Vagina (tissue), 2 donors: ENCODE data around the gene RNF168.

Experiments
- POLR2A ChIP-seq, 2 donors: fragments of 450-650 bp; IDR thresholded peaks; one replicate each; pipeline ENCODE4 v1.6.1; 2017; ENCODE audit warnings: antibody characterized with exemption in 2 of 2, mild to moderate bottlenecking in 2 of 2, moderate library complexity in 2 of 2
- POLR2AphosphoS5 ChIP-seq, 2 donors: sonication (generic); formaldehyde crosslinking; IDR thresholded peaks; one replicate each; pipeline ENCODE4 v1.9.0; 2017; ENCODE audit warnings: antibody characterized with exemption in 2 of 2, mild to moderate bottlenecking in 2 of 2, low read depth in 1 of 2; ENCODE audit not compliant: insufficient read depth in 1 of 2
- TF ChIP-seq, protein P1 (sequence below), 3 experiments: fragments of 450-650 bp in 2 of 3; fragments of 200-600 bp in 1 of 3; sonication (generic) in 1 of 3; IDR thresholded peaks; one replicate each; pipeline ENCODE4 v1.5.1; 2017 to 2019; ENCODE audit warnings: antibody characterized with exemption in 3 of 3, mild to moderate bottlenecking in 2 of 3, moderate library complexity in 2 of 3

DNA sequence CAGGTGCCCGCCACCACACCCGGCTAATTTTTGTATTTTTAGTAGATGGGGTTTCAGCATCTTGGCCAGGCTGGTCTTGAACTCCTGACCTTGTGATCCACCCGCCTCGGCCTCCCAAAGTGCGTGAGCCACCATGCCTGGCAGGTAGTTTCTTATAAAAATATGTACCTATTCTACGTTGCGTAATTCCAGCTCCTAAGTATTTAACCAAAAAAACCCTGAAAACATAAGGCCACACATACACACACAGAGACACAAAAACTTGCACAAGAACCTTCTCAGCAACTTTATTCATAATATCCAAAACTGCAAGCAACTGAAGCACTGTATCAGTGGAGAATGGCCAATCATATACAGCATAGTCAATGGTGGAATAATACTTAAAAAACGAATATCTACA is 5.3 kb downstream of the RNF168 start:
- TF ChIP-seq, protein P1, sequence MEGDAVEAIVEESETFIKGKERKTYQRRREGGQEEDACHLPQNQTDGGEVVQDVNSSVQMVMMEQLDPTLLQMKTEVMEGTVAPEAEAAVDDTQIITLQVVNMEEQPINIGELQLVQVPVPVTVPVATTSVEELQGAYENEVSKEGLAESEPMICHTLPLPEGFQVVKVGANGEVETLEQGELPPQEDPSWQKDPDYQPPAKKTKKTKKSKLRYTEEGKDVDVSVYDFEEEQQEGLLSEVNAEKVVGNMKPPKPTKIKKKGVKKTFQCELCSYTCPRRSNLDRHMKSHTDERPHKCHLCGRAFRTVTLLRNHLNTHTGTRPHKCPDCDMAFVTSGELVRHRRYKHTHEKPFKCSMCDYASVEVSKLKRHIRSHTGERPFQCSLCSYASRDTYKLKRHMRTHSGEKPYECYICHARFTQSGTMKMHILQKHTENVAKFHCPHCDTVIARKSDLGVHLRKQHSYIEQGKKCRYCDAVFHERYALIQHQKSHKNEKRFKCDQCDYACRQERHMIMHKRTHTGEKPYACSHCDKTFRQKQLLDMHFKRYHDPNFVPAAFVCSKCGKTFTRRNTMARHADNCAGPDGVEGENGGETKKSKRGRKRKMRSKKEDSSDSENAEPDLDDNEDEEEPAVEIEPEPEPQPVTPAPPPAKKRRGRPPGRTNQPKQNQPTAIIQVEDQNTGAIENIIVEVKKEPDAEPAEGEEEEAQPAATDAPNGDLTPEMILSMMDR (IDR thresholded peaks at IDR 0.05), result no peak
- TF ChIP-seq POLR2A (IDR thresholded peaks at IDR 0.05), result no peak
- no peak for TF ChIP-seq POLR2AphosphoS5 (IDR thresholded peaks at IDR 0.05; ENCODE audit: insufficient read depth in 1 of 2, low read depth in 1 of 2)
